Ishikawa (cell line): Measurements from ENCODE around the gene STPG2.
A peak's percentile ranks its signal among the peaks of the same experiment; 100 is the strongest.

Experiments
- CEBPB ChIP-seq: IDR thresholded peaks from 2 replicates; pipeline ENCODE4 v1.6.1; 2012
- CREB1 ChIP-seq: IDR thresholded peaks from 2 replicates; pipeline ENCODE4 v1.6.1; 2012; ENCODE audit warnings: low read depth
- EP300 ChIP-seq: IDR thresholded peaks from 2 replicates; pipeline ENCODE4 v1.6.1; 2012; ENCODE audit warnings: borderline replicate concordance
- MAX ChIP-seq: IDR thresholded peaks from 2 replicates; pipeline ENCODE4 v1.6.1; 2012
- NFIC ChIP-seq: IDR thresholded peaks from 2 replicates; pipeline ENCODE4 v1.6.1; 2012
- RAD21 ChIP-seq: IDR thresholded peaks from 2 replicates; pipeline ENCODE4 v1.6.1; 2012; ENCODE audit warnings: low read depth
- ZBTB7A ChIP-seq: IDR thresholded peaks from 2 replicates; pipeline ENCODE4 v1.6.1; 2012; ENCODE audit warnings: low read depth
- TF ChIP-seq, protein P1 (sequence below): IDR thresholded peaks from 2 replicates; pipeline ENCODE4 v1.6.1; 2012

GRCh38 chr4:98143001-98143899 is at the start of gene STPG2:
- no peak for TF ChIP-seq EP300
- TF ChIP-seq NFIC = no peak
- peak; percentile 80 for TF ChIP-seq MAX
- TF ChIP-seq, protein P1, sequence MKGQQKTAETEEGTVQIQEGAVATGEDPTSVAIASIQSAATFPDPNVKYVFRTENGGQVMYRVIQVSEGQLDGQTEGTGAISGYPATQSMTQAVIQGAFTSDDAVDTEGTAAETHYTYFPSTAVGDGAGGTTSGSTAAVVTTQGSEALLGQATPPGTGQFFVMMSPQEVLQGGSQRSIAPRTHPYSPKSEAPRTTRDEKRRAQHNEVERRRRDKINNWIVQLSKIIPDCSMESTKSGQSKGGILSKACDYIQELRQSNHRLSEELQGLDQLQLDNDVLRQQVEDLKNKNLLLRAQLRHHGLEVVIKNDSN = no peak
- TF ChIP-seq RAD21 = peak; percentile 32; the same call in 1 of the 2 replicates
- TF ChIP-seq ZBTB7A = no peak
- no peak for TF ChIP-seq CEBPB
- no peak for TF ChIP-seq CREB1
